ENCODE data around the gene RB1.

DNA sequence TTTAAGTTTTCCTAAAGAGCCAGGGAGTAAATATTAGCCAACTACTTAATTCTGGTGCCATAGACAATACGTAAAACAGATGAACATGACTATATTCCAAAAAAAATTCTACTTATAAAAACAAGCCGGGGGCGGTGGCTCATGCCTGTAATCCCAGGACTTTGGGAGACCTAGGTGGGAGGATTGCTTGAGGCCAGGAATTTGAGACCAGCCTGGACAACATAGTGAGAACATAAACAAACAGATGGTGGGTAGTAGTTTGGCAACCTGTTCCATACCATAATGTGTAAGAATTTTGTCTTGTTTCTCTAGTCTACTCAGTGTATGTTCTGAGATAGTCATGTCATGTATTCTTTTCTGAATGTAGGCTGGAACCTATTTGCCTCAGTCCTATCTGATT is 45.1 kb upstream of the RB1 start:
- TF ChIP-seq, protein P1, sequence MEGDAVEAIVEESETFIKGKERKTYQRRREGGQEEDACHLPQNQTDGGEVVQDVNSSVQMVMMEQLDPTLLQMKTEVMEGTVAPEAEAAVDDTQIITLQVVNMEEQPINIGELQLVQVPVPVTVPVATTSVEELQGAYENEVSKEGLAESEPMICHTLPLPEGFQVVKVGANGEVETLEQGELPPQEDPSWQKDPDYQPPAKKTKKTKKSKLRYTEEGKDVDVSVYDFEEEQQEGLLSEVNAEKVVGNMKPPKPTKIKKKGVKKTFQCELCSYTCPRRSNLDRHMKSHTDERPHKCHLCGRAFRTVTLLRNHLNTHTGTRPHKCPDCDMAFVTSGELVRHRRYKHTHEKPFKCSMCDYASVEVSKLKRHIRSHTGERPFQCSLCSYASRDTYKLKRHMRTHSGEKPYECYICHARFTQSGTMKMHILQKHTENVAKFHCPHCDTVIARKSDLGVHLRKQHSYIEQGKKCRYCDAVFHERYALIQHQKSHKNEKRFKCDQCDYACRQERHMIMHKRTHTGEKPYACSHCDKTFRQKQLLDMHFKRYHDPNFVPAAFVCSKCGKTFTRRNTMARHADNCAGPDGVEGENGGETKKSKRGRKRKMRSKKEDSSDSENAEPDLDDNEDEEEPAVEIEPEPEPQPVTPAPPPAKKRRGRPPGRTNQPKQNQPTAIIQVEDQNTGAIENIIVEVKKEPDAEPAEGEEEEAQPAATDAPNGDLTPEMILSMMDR (IDR thresholded peaks at IDR 0.05; ENCODE audit: extremely low read depth in 1 of 2, insufficient read depth in 1 of 2, low read depth in 1 of 2, low read length in 2 of 2), result no peak
- no peak for TF ChIP-seq POLR2A (IDR thresholded peaks at IDR 0.05; ENCODE audit: low read depth, low read length)
- no peak for TF ChIP-seq POLR2AphosphoS5 (IDR thresholded peaks at IDR 0.05; ENCODE audit: insufficient read depth, low read depth, low read length)
- no peak for TF ChIP-seq JUN (IDR thresholded peaks at IDR 0.05; ENCODE audit: borderline replicate concordance, insufficient read depth, insufficient read length, low read depth)
- TF ChIP-seq EZH2 (IDR thresholded peaks at IDR 0.05; ENCODE audit: borderline replicate concordance, low read depth, low read length, severe bottlenecking), result no peak

All from endothelial cell of umbilical vein (primary cell).